Measurements from ENCODE around the gene SLC12A9.

SLC12A9 gene

GRCh38 chr7:100836812-100837098 lies 15.8 kb upstream of the SLC12A9 start (continued):
- TF ChIP-seq REST (tag by site-specific recombination; IDR thresholded peaks at IDR 0.05) (no peak), ZNF677 (tag by site-specific recombination; IDR thresholded peaks at IDR 0.05) (no peak), ZNF354C (tag by site-specific recombination; IDR thresholded peaks at IDR 0.05; ENCODE audit: borderline replicate concordance, low read depth) (no peak), SALL2 (tag by site-specific recombination; IDR thresholded peaks at IDR 0.05; ENCODE audit: borderline replicate concordance) (no peak), MZF1 (tag by site-specific recombination; IDR thresholded peaks at IDR 0.05; ENCODE audit: borderline replicate concordance) (no peak)

GRCh38 chr7:100837099-100837836 lies 15.2 kb upstream of the SLC12A9 start:
- CTCF ChIA-PET = interaction anchor here (0.6 to 2.4 kb wide), 5 partner anchors 15 to 355 kb away, joined by 3 to 14 read pairs (median 3); partner anchors contain the start of genes SLC12A9 and SRRT
- no peaks in the 10 kb centered on the region for H3K9me3 ChIP-seq (ENCODE audit: control insufficient read depth, insufficient read depth, low read depth, low read length)
- H3K4me3 ChIP-seq (ENCODE audit: low read depth, low read length) = peak overlapping the region; percentile 28
- POLR2A ChIA-PET = interaction anchor here (2.4 to 2.8 kb wide), 2 partner anchors 10 to 131 kb away, joined by 12 to 13 read pairs; partner anchors contain the start of genes EPHB4 and POP7
- H3K4me1 ChIP-seq (ENCODE audit: control insufficient read depth, insufficient read depth, low read length) = peaks cover 9% of the 10 kb centered on the region
- H3K27ac ChIP-seq (ENCODE audit: extremely low read depth, low read depth, low read length) = peak overlapping the region; percentile 91
- H3K36me3 ChIP-seq (ENCODE audit: control insufficient read depth in 2 of 2, insufficient read depth in 1 of 2, low read length in 2 of 2) = no peaks in the 10 kb centered on the region
- TF ChIP-seq OVOL3 (tag by site-specific recombination; IDR thresholded peaks at IDR 0.05) (peak; percentile 40; the same call in 1 of the 2 replicates), HIC1 (tag by site-specific recombination; IDR thresholded peaks at IDR 0.05) (0 out of 2 replicates have a peak, but pooled peaks have one; percentile 19), ZNF785 (tag by site-specific recombination; IDR thresholded peaks at IDR 0.05) (peak; percentile 65; the same call in 1 of the 2 replicates), ZNF776 (tag by site-specific recombination; IDR thresholded peaks at IDR 0.05; ENCODE audit: borderline replicate concordance) (no peak), ZNF211 (tag by site-specific recombination; IDR thresholded peaks at IDR 0.05; ENCODE audit: low read depth) (no peak), ZNF561 (tag by site-specific recombination; IDR thresholded peaks at IDR 0.05; ENCODE audit: borderline replicate concordance) (peak; percentile 93; the same call in 1 of the 2 replicates), ZNF610 (tag by site-specific recombination; IDR thresholded peaks at IDR 0.05; ENCODE audit: borderline replicate concordance) (peak; percentile 61; the same call in 1 of the 2 replicates), ZNF843 (tag by site-specific recombination; IDR thresholded peaks at IDR 0.05) (peak; percentile 55; the same call in 1 of the 2 replicates), ZBTB44 (tag by site-specific recombination; IDR thresholded peaks at IDR 0.05) (peak; percentile 41; the same call in 1 of the 2 replicates), ZBTB7A (tag by site-specific recombination; IDR thresholded peaks at IDR 0.05; ENCODE audit: low read depth) (0 out of 2 replicates have a peak, but pooled peaks have one; percentile 64), ZEB2 (tag by site-specific recombination; IDR thresholded peaks at IDR 0.05) (peak; percentile 89), GLIS2 (tag by site-specific recombination; IDR thresholded peaks at IDR 0.05) (peak; percentile 57; the same call in 1 of the 2 replicates), ZNF248 (tag by site-specific recombination; IDR thresholded peaks at IDR 0.05) (no peak), ZBTB20 (tag by site-specific recombination; IDR thresholded peaks at IDR 0.05) (peak; percentile 82), ZFP69B (tag by site-specific recombination; IDR thresholded peaks at IDR 0.05) (peak; percentile 77; the same call in 1 of the 2 replicates), ZNF518A (tag by site-specific recombination; conservative IDR thresholded peaks at IDR 0.05; ENCODE audit: low read depth) (peak; percentile 68)
